ENCODE measurements around the gene OR1I1.

GRCh38 chr19:15104003-15104402, 22.0 kb downstream of the OR1I1 start:
- no peak for TF ChIP-seq CTCF (IDR thresholded peaks at IDR 0.05; ENCODE audit: poor library complexity, severe bottlenecking)
- TF ChIP-seq POLR2AphosphoS5 (IDR thresholded peaks at IDR 0.05), result no peak
- no peak for TF ChIP-seq EZH2 (IDR thresholded peaks at IDR 0.05; ENCODE audit: borderline replicate concordance, insufficient read depth, low read length, poor library complexity, severe bottlenecking)
